Spleen (tissue), 7 donors: ENCODE results near the gene CHL1.

Source experiments
- CTCF ChIP-seq, 11 experiments: fragments of 200-600 bp in 7 of 11; fragments of 450-650 bp in 4 of 11; sonication (generic) in 4 of 11; IDR thresholded peaks in 8 of 11; conservative IDR thresholded peaks in 3 of 11; 1 replicate in 7 of 11; 2 replicates in 4 of 11; pipeline versions ENCODE4 v1.4.0 to v1.8.0; 2016 to 2021; ENCODE audit warnings: antibody characterized with exemption in 11 of 11, inconsistent platforms in 4 of 11, mild to moderate bottlenecking in 1 of 11
- POLR2A ChIP-seq, 3 donors: fragments of 450-650 bp; IDR thresholded peaks; one replicate each; pipeline ENCODE4 v1.5.1; 2017; ENCODE audit warnings: antibody characterized with exemption in 3 of 3, mild to moderate bottlenecking in 1 of 3
- POLR2AphosphoS5 ChIP-seq, 3 donors: sonication (generic); formaldehyde crosslinking; IDR thresholded peaks; one replicate each; pipeline ENCODE4 v1.5.1; 2017; ENCODE audit warnings: antibody characterized with exemption in 3 of 3
- donor health status: DM: no; HTN: no; CAD: no; lungs with moderate emphysema.
- donor health status: DM: no; HTN: no; CAD: no.
- donor health status: DM: no; HTN: no; CAD: no.

- TF ChIP-seq CTCF (IDR thresholded peaks at IDR 0.05 in 8 of 11, conservative IDR thresholded peaks at IDR 0.05 in 3 of 11), result no peak
- no peak for TF ChIP-seq POLR2A (IDR thresholded peaks at IDR 0.05)
- no peak for TF ChIP-seq POLR2AphosphoS5 (IDR thresholded peaks at IDR 0.05)
Observed at GRCh38 chr3:277873-278272, 81.3 kb downstream of the CHL1 start.
